ENCODE data around the gene AOAH.

- TF ChIP-seq RAD21 (IDR thresholded peaks at IDR 0.05; ENCODE audit: low read depth): no peak
- no peak for TF ChIP-seq NFIC (IDR thresholded peaks at IDR 0.05)
- TF ChIP-seq YY1 (IDR thresholded peaks at IDR 0.05; ENCODE audit: low read depth): no peak
- no peak for TF ChIP-seq FOXM1 (IDR thresholded peaks at IDR 0.05; ENCODE audit: borderline replicate concordance, low read depth)
- no peak for TF ChIP-seq EGR1 (IDR thresholded peaks at IDR 0.05)
- no peak for TF ChIP-seq EP300 (IDR thresholded peaks at IDR 0.05; ENCODE audit: borderline replicate concordance)
- TF ChIP-seq, protein P1, sequence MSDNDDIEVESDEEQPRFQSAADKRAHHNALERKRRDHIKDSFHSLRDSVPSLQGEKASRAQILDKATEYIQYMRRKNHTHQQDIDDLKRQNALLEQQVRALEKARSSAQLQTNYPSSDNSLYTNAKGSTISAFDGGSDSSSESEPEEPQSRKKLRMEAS (IDR thresholded peaks at IDR 0.05): no peak
- TF ChIP-seq CEBPB (IDR thresholded peaks at IDR 0.05): no peak
- no peak for TF ChIP-seq TCF12 (IDR thresholded peaks at IDR 0.05; ENCODE audit: low read depth)
- TF ChIP-seq TEAD4 (IDR thresholded peaks at IDR 0.05): no peak
- TF ChIP-seq REST (IDR thresholded peaks at IDR 0.05; ENCODE audit: low read depth): no peak
- no peak for TF ChIP-seq TAF1 (IDR thresholded peaks at IDR 0.05; ENCODE audit: low read depth)
These were observed 106.9 kb downstream of the AOAH start for GRCh38 chr7:36617408-36617807.

All from Ishikawa (cell line).